ENCODE data around the gene ABHD6. TPM values are rescaled to one million over a fixed set of nuclear protein-coding genes. Genes with fewer than 3 reads are reported as not detected.

The ABHD6 gene
- total RNA-seq, 1 experiment from 2014 or later, result 2.2 TPM

GRCh38 chr3:58192069-58192468 is 45.5 kb upstream of the ABHD6 start:
- Histone ChIP-seq H3K79me1 (ENCODE audit: insufficient read depth, low read depth, low read length, poor library complexity, severe bottlenecking) (no peaks in the 10 kb centered on the region), H2BK20ac (ENCODE audit: low read depth, low read length, poor library complexity, severe bottlenecking) (no peak overlapping the region), H4K5ac (ENCODE audit: insufficient read length, low read depth, low read length) (no peak overlapping the region), H2BK15ac (ENCODE audit: low read depth, low read length) (no peak overlapping the region), H3T11ph (ENCODE audit: low read length) (no peak overlapping the region), H2BK120ac (ENCODE audit: low read depth, low read length, poor library complexity, severe bottlenecking) (no peak overlapping the region), H3K18ac (ENCODE audit: insufficient read length, low read depth, low read length) (no peak overlapping the region), H2BK5ac (ENCODE audit: insufficient read length, low read length) (no peak overlapping the region), H3K4me2 (ENCODE audit: insufficient read depth, insufficient read length, low read length) (no peak overlapping the region), H4K8ac (replicated peaks; ENCODE audit: insufficient read length, low read depth, low read length) (no peak overlapping the region), H3K23me2 (ENCODE audit: insufficient read length, low read depth, low read length, poor library complexity, severe bottlenecking) (no peaks in the 10 kb centered on the region), H4K91ac (ENCODE audit: insufficient read length, low read depth, low read length) (no peak overlapping the region), H3K27me3 (ENCODE audit: insufficient read depth, low read length) (no peaks in the 10 kb centered on the region), H3K27ac (ENCODE audit: insufficient read length, low read depth, low read length) (no peak overlapping the region), H2BK12ac (ENCODE audit: insufficient read length, low read depth, low read length) (no peak overlapping the region), H3K79me2 (ENCODE audit: insufficient read depth, low read length) (no peaks in the 10 kb centered on the region), H3K9ac (ENCODE audit: extremely low read depth, insufficient read length, low read length) (no peak overlapping the region), H3K23ac (ENCODE audit: insufficient read length, low read depth, low read length) (no peak overlapping the region), H3K56ac (ENCODE audit: insufficient read length, low read depth, low read length) (no peak overlapping the region), H3K9me3 (ENCODE audit: control insufficient read depth, low read depth, low read length) (no peaks in the 10 kb centered on the region), H4K20me1 (ENCODE audit: control insufficient read depth, insufficient read depth, insufficient read length) (no peaks in the 10 kb centered on the region), H2AK5ac (ENCODE audit: insufficient read length, low read length) (no peak overlapping the region), H2AFZ (ENCODE audit: low read length) (no peak overlapping the region), H3K4me1 (ENCODE audit: insufficient read depth, low read length) (peaks cover 2% of the 10 kb centered on the region; the same call in 1 of the 2 replicates), H3K4ac (ENCODE audit: low read depth, low read length) (no peak overlapping the region), H3K14ac (ENCODE audit: insufficient read depth, low read length) (no peak overlapping the region)
- TF ChIP-seq, protein P1, sequence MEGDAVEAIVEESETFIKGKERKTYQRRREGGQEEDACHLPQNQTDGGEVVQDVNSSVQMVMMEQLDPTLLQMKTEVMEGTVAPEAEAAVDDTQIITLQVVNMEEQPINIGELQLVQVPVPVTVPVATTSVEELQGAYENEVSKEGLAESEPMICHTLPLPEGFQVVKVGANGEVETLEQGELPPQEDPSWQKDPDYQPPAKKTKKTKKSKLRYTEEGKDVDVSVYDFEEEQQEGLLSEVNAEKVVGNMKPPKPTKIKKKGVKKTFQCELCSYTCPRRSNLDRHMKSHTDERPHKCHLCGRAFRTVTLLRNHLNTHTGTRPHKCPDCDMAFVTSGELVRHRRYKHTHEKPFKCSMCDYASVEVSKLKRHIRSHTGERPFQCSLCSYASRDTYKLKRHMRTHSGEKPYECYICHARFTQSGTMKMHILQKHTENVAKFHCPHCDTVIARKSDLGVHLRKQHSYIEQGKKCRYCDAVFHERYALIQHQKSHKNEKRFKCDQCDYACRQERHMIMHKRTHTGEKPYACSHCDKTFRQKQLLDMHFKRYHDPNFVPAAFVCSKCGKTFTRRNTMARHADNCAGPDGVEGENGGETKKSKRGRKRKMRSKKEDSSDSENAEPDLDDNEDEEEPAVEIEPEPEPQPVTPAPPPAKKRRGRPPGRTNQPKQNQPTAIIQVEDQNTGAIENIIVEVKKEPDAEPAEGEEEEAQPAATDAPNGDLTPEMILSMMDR (conservative IDR thresholded peaks at IDR 0.05), result no peak
- H3K9me3 Mint-ChIP-seq, result 0 out of 5 replicates have a peak, but pooled peaks cover 0 to 2% of the 10 kb centered on the region in 2 experiments
- H3K36me3 Mint-ChIP-seq (ENCODE audit: insufficient read depth in 1 of 3, low read depth in 3 of 3), result no peaks in the 10 kb centered on the region
- H3K27me3 Mint-ChIP-seq (ENCODE audit: low read depth), result no peaks in the 10 kb centered on the region
- no peak overlapping the region for H3K4me3 Mint-ChIP-seq
- H3K4me1 Mint-ChIP-seq, result peaks cover 10 to 11% of the 10 kb centered on the region in 2 experiments
- H3K27ac Mint-ChIP-seq, result no peak overlapping the region
- DNase-seq, result no peak
- no CpG with 5 or more reads among the region's 5 CpGs for WGBS (ENCODE audit: extremely low coverage, insufficient read length, low lambda C conversion rate)

All from H9 (cell line).